Measurements from ENCODE around the gene MCM3AP. TPM values are rescaled to one million over a fixed set of nuclear protein-coding genes. Genes with fewer than 3 reads are reported as not detected.
A peak's percentile ranks its signal among the peaks of the same experiment; 100 is the strongest.

MCM3AP gene
- total and polyA plus RNA-seq, 9 of the 15 experiments (the other 6 are each of a cell fraction or from before 2014, with no cell fraction given) = 6.5 to 179 (median 69.6) TPM

GRCh38 chr21:46294647-46295176 is 9.3 kb upstream of the MCM3AP start (continued):
- TF ChIP-seq ZBTB11 (CRISPR knock-in tag; IDR thresholded peaks at IDR 0.05) = peak in 1 of 3 experiments; percentile 62; a peak in 1 of 6 replicates
- TF ChIP-seq TRIM24 (IDR thresholded peaks at IDR 0.05) = peak in 1 of 2 experiments; percentile 60; a peak in 1 of 4 replicates
- peak; percentile 85 for TF ChIP-seq ARID1B (IDR thresholded peaks at IDR 0.05)
- peak; percentile 89 for TF ChIP-seq PKNOX1 (IDR thresholded peaks at IDR 0.05)
- peak; percentile 90 for TF ChIP-seq ETV5 (CRISPR knock-in tag; IDR thresholded peaks at IDR 0.05; ENCODE audit: low read depth)
- peak; percentile 50; the same call in 1 of the 2 replicates for TF ChIP-seq FOXM1 (IDR thresholded peaks at IDR 0.05; ENCODE audit: low read depth)
- TF ChIP-seq FOXM1 (CRISPR knock-in tag; IDR thresholded peaks at IDR 0.05; ENCODE audit: low read depth) = no peak
- peak; percentile 94 for TF ChIP-seq ZNF384 (IDR thresholded peaks at IDR 0.05; ENCODE audit: low read depth, low read length)

All from K562 (cell line).